Caco-2 (cell line): ENCODE data around the gene LTBP1. TPM values are rescaled to one million over a fixed set of nuclear protein-coding genes. Genes with fewer than 3 reads are reported as not detected.

Source experiments
- BruUV-seq: library from RNA; stranded (reverse); fragments of 400-500 nt; replicated peaks from 2 replicates; lab custom pipeline; 2021; lab: Mats Ljungman, UMichigan
- CTCF ChIA-PET: fragments of 300-600 bp; sonication (Branson Sonifier 250); formaldehyde crosslinking; loops from one replicate; lab custom pipeline; 2022; ENCODE audit warnings: antibody characterized with exemption; lab: Charles Lee
- POLR2A ChIA-PET: fragments of 300-600 bp; sonication (Branson Sonifier 250); formaldehyde crosslinking; loops from one replicate; lab custom pipeline; 2022; ENCODE audit warnings: antibody characterized with exemption; lab: Charles Lee
- DNase-seq, 2 experiments: peaks; one replicate each; pipeline versions ENCODE4 v3.0.0 to v3.0.0-alpha.2; 2020 to 2022
- H3K27me3 ChIP-seq: replicated peaks from 2 replicates; pipeline ENCODE4 v1.6.0; 2011; ENCODE audit warnings: low read length; ENCODE audit not compliant: control insufficient read depth, insufficient read depth
- H3K36me3 ChIP-seq: 2 replicates; pipeline ENCODE4 v1.5.1; 2011; ENCODE audit warnings: low read length; ENCODE audit not compliant: control insufficient read depth, insufficient read depth
- H3K4me1 ChIP-seq: fragments of 250-450 bp; sonication (Bioruptor Pico); 2 replicates; pipeline ENCODE4 v1.5.1; 2020; ENCODE audit warnings: mild to moderate bottlenecking
- H3K4me3 ChIP-seq: 2 replicates; pipeline ENCODE4 v1.5.1; 2011; ENCODE audit warnings: low read depth, mild to moderate bottlenecking, control low read depth, low read length
- H3K9me3 ChIP-seq: fragments of 250-450 bp; sonication (Bioruptor Pico); 2 replicates; pipeline ENCODE4 v1.5.1; 2020; ENCODE audit warnings: mild to moderate bottlenecking, moderate library complexity
- H3K27ac Mint-ChIP-seq: one replicate; pipeline ENCODE4 v1.8.0; 2022; ENCODE audit warnings: mixed read lengths; ENCODE audit not compliant: unreplicated experiment
- H3K27me3 Mint-ChIP-seq: one replicate; pipeline ENCODE4 v1.8.0; 2022; ENCODE audit warnings: mixed read lengths; ENCODE audit not compliant: insufficient read depth, unreplicated experiment
- H3K36me3 Mint-ChIP-seq: one replicate; pipeline ENCODE4 v1.8.0; 2022; ENCODE audit warnings: mild to moderate bottlenecking, mixed read lengths; ENCODE audit not compliant: insufficient read depth, unreplicated experiment
- H3K4me1 Mint-ChIP-seq: one replicate; pipeline ENCODE4 v1.8.0; 2022; ENCODE audit warnings: low read depth, mixed read lengths; ENCODE audit not compliant: unreplicated experiment
- H3K4me3 Mint-ChIP-seq: one replicate; pipeline ENCODE4 v1.8.0; 2022; ENCODE audit warnings: mild to moderate bottlenecking, moderate library complexity, mixed read lengths; ENCODE audit not compliant: unreplicated experiment
- H3K9me3 Mint-ChIP-seq: one replicate; pipeline ENCODE4 v1.8.0; 2022; ENCODE audit warnings: mixed read lengths; ENCODE audit not compliant: unreplicated experiment
- intact Hi-C: fragments of 100-400 bp; cut with micrococcal nuclease; formaldehyde crosslinking; loops from one replicate; pipeline ENCODE4 v1.10.0; 2022; ENCODE audit not compliant: unreplicated experiment
- total RNA-seq: library from RNA; stranded (reverse); gene quantifications from 2 replicates; pipeline ENCODE4 v1.2.3, GENCODE V29; 2022
- TF ChIP-seq, protein P1 (sequence below), 2 experiments: fragments of 200-600 bp in 1 of 2; IDR thresholded peaks; 1 replicate in 1 of 2; 2 replicates in 1 of 2; pipeline versions ENCODE4 v1.5.1 to v1.8.0; 2011 to 2022; ENCODE audit warnings: antibody characterized with exemption in 1 of 2, control low read depth in 1 of 2, inconsistent platforms in 1 of 2, low read depth in 1 of 2, low read length in 1 of 2, mild to moderate bottlenecking in 1 of 2, moderate library complexity in 1 of 2; ENCODE audit not compliant: insufficient read depth in 1 of 2, severe bottlenecking in 1 of 2, unreplicated experiment in 1 of 2

The LTBP1 gene
- total RNA-seq, 1 experiment from 2014 or later: 64.2 TPM

- no peaks in the 10 kb centered on the region for H3K4me1 Mint-ChIP-seq
- no TSS peak for BruUV-seq
- no peak overlapping the region for H3K4me3 Mint-ChIP-seq
- intact Hi-C loops: no loop called here
- Histone ChIP-seq H3K27me3 (no peaks in the 10 kb centered on the region), H3K9me3 (peaks cover 4% of the 10 kb centered on the region; the same call in 1 of the 2 replicates), H3K4me3 (no peak overlapping the region), H3K4me1 (no peaks in the 10 kb centered on the region), H3K36me3 (no peaks in the 10 kb centered on the region)
- no peaks in the 10 kb centered on the region for H3K27me3 Mint-ChIP-seq
- POLR2A ChIA-PET: no interaction called here
- TF ChIP-seq, protein P1, sequence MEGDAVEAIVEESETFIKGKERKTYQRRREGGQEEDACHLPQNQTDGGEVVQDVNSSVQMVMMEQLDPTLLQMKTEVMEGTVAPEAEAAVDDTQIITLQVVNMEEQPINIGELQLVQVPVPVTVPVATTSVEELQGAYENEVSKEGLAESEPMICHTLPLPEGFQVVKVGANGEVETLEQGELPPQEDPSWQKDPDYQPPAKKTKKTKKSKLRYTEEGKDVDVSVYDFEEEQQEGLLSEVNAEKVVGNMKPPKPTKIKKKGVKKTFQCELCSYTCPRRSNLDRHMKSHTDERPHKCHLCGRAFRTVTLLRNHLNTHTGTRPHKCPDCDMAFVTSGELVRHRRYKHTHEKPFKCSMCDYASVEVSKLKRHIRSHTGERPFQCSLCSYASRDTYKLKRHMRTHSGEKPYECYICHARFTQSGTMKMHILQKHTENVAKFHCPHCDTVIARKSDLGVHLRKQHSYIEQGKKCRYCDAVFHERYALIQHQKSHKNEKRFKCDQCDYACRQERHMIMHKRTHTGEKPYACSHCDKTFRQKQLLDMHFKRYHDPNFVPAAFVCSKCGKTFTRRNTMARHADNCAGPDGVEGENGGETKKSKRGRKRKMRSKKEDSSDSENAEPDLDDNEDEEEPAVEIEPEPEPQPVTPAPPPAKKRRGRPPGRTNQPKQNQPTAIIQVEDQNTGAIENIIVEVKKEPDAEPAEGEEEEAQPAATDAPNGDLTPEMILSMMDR (IDR thresholded peaks at IDR 0.05; ENCODE audit: insufficient read depth in 1 of 2, low read depth in 1 of 2, low read length in 1 of 2, severe bottlenecking in 1 of 2, unreplicated experiment in 1 of 2): no peak
- no peak overlapping the region for H3K27ac Mint-ChIP-seq
- CTCF ChIA-PET: no interaction called here
- no peaks in the 10 kb centered on the region for H3K36me3 Mint-ChIP-seq
- H3K9me3 Mint-ChIP-seq: peaks cover 9% of the 10 kb centered on the region
- no peak for DNase-seq
These were observed 112.9 kb downstream of the LTBP1 start for GRCh38 chr2:33059471-33060156.

DNA sequence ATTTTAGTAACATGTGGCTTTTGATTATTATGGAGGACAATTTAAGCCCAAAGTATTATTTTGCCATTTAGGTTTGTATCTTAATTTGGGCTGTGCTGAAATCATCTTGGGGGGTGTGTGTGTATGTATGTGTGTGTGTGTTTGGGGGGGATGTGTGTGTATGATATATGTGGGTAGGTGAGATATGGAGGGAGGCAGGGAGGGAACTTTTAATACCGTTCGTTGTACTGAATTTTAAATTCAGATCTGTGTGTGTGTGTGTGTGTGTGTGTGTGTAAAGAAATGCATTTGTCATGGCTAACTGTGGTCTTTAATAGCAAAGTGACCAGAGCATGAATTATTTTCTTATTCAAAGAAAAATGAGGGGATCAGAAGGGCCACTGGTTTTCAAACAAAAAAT lies 113.7 kb downstream of the LTBP1 start:
- H3K4me1 ChIP-seq: no peaks in the 10 kb centered on the region
- peaks cover 4% of the 10 kb centered on the region; the same call in 1 of the 2 replicates for H3K9me3 ChIP-seq
- no peaks in the 10 kb centered on the region for H3K27me3 ChIP-seq
- POLR2A ChIA-PET: no interaction called here
- Mint-ChIP-seq H3K4me3 (no peak overlapping the region), H3K27me3 (no peaks in the 10 kb centered on the region), H3K4me1 (no peaks in the 10 kb centered on the region), H3K9me3 (peaks cover 9% of the 10 kb centered on the region), H3K36me3 (no peaks in the 10 kb centered on the region), H3K27ac (no peak overlapping the region)
- intact Hi-C loops: no loop called here
- H3K36me3 ChIP-seq: no peaks in the 10 kb centered on the region
- TF ChIP-seq, protein P1 (IDR thresholded peaks at IDR 0.05; ENCODE audit: insufficient read depth in 1 of 2, low read depth in 1 of 2, low read length in 1 of 2, severe bottlenecking in 1 of 2, unreplicated experiment in 1 of 2): no peak
- H3K4me3 ChIP-seq: no peak overlapping the region
- DNase-seq: no peak
- CTCF ChIA-PET: no interaction called here
- BruUV-seq: no TSS peak

DNA sequence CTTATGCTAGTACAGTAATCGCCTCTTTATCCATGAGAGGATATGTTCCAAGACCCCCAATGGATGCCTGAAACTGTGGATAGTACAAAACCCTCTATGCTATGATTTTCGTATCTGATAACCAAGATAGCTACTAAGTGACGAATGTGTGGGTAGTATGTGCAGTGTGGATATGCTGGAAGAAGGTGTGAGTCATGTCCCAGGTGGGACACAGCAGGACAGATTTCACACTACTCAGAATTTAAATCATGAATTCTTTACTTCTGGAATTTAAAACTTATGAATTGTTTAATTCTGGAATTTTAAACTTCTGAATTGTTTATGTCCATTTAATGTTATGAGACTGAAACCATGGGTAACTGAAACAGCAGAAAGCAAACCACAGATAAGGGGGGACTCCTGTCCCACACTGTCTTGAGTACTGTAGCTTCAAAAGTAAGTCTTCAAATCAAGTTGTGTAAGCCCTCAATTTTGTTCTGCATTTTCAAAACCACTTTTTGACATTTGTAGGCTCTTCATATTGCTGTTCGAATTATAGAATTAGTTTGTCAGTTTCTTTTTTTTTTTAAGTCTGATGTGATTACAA lies 116.0 kb downstream of the LTBP1 start:
- Mint-ChIP-seq H3K4me3 (no peak overlapping the region), H3K36me3 (no peaks in the 10 kb centered on the region), H3K9me3 (no peaks in the 10 kb centered on the region), H3K27ac (no peak overlapping the region), H3K4me1 (no peaks in the 10 kb centered on the region), H3K27me3 (no peaks in the 10 kb centered on the region)
- no peak for DNase-seq
- TF ChIP-seq, protein P1 (IDR thresholded peaks at IDR 0.05; ENCODE audit: insufficient read depth in 1 of 2, low read depth in 1 of 2, low read length in 1 of 2, severe bottlenecking in 1 of 2, unreplicated experiment in 1 of 2): no peak
- POLR2A ChIA-PET: no interaction called here
- Histone ChIP-seq H3K4me1 (no peaks in the 10 kb centered on the region), H3K36me3 (no peaks in the 10 kb centered on the region), H3K9me3 (peaks cover 4% of the 10 kb centered on the region; the same call in 1 of the 2 replicates), H3K4me3 (no peak overlapping the region), H3K27me3 (no peaks in the 10 kb centered on the region)
- BruUV-seq: no TSS peak
- CTCF ChIA-PET: no interaction called here
- intact Hi-C loops: no loop called here
